ENCODE results near the gene SEC23A.
"Not testable (repeated sequence)": the region's sequence is repeated elsewhere in the genome, so short reads cannot be mapped to it uniquely, and the experiment has no call there.

DNA sequence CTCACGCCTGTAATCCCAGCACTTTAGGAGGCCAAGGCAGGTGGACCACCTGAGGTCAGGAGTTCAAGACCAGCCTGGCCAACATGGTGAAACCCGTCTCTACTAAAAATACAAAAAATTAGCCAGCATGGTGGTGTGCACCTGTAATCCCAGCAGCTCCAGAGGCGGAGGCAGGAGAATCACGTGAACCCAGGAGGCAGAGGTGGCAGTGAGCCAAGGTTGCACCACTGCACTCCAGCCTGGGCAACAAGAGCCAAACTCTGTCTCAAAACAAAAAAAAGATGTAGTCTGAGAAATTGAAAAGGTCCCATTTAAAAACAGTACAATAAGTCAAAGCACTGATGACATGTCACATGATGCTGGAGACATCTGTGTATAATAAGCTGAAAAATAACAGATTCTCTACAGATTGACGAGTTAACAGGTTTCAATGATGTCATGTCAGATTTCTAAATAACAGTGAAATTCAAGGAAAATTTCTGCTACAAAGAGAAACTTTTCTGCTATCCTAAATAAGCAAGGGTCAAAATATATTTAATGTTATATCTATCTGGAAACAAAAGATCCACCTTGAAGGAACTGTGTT lies 50.1 kb downstream of the SEC23A start:
- TF ChIP-seq, protein P1, sequence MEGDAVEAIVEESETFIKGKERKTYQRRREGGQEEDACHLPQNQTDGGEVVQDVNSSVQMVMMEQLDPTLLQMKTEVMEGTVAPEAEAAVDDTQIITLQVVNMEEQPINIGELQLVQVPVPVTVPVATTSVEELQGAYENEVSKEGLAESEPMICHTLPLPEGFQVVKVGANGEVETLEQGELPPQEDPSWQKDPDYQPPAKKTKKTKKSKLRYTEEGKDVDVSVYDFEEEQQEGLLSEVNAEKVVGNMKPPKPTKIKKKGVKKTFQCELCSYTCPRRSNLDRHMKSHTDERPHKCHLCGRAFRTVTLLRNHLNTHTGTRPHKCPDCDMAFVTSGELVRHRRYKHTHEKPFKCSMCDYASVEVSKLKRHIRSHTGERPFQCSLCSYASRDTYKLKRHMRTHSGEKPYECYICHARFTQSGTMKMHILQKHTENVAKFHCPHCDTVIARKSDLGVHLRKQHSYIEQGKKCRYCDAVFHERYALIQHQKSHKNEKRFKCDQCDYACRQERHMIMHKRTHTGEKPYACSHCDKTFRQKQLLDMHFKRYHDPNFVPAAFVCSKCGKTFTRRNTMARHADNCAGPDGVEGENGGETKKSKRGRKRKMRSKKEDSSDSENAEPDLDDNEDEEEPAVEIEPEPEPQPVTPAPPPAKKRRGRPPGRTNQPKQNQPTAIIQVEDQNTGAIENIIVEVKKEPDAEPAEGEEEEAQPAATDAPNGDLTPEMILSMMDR (IDR thresholded peaks at IDR 0.05) = not testable (repeated sequence)
- TF ChIP-seq POLR2A (IDR thresholded peaks at IDR 0.05) = not testable (repeated sequence)
